H4 (cell line): ENCODE results near the gene MAG. TPM values are rescaled to one million over a fixed set of nuclear protein-coding genes. Genes with fewer than 3 reads are reported as not detected.
"Not testable (repeated sequence)": the region's sequence is repeated elsewhere in the genome, so short reads cannot be mapped to it uniquely, and the experiment has no call there.

ENCODE experiments used
- DNase-seq: peaks from one replicate; pipeline ENCODE4 v3.0.0-alpha.2; 2015; ENCODE audit warnings: low spot score
- total RNA-seq: library from RNA; depleted of rRNA; stranded (reverse); fragments of >200 nt; shearing (Covaris generic); gene quantifications from 2 replicates; pipeline ENCODE4 v1.2.3, GENCODE V29; 2014

The MAG gene
- total RNA-seq, 1 experiment from 2014 or later, result not detected

- no peak for DNase-seq
These were observed 10.7 kb upstream of the MAG start for GRCh38 chr19:35281303-35281702.

GRCh38 chr19:35284153-35285094, 7.5 kb upstream of the MAG start:
- DNase-seq, result no peak

- DNase-seq, result no peak
These were observed 6.9 kb upstream of the MAG start for GRCh38 chr19:35285095-35285449.

- DNase-seq, result not testable (repeated sequence)
These were observed 6.5 kb upstream of the MAG start for GRCh38 chr19:35285465-35285864.

GRCh38 chr19:35286101-35286500, 5.9 kb upstream of the MAG start:
- not testable (repeated sequence) for DNase-seq

GRCh38 chr19:35287713-35288112, 4.2 kb upstream of the MAG start:
- DNase-seq, result no peak

GRCh38 chr19:35288331-35288730, 3.6 kb upstream of the MAG start:
- DNase-seq, result no peak

GRCh38 chr19:35288906-35289305, 3.1 kb upstream of the MAG start:
- no peak for DNase-seq

GRCh38 chr19:35290381-35291127, 1.4 kb upstream of the MAG start:
- no peak for DNase-seq

- no peak for DNase-seq
These were observed 702 bp upstream of the MAG start for GRCh38 chr19:35291259-35291658.

GRCh38 chr19:35292421-35293362, 731 bp downstream of the MAG start:
- no peak for DNase-seq

- DNase-seq, result no peak
These were observed 1.4 kb downstream of the MAG start for GRCh38 chr19:35293363-35293739.

- DNase-seq, result no peak
These were observed 1.8 kb downstream of the MAG start for GRCh38 chr19:35293808-35294207.

- no peak for DNase-seq
These were observed 2.4 kb downstream of the MAG start for GRCh38 chr19:35294328-35294727.

GRCh38 chr19:35294859-35295791, 3.2 kb downstream of the MAG start:
- DNase-seq, result no peak

GRCh38 chr19:35295792-35296462, 4.0 kb downstream of the MAG start:
- no peak for DNase-seq

- DNase-seq, result no peak
These were observed 4.9 kb downstream of the MAG start for GRCh38 chr19:35296644-35297514.

GRCh38 chr19:35297515-35297848, 5.5 kb downstream of the MAG start:
- DNase-seq, result no peak

GRCh38 chr19:35297922-35298321, 6.0 kb downstream of the MAG start:
- no peak for DNase-seq
